Panc1 (cell line): ENCODE measurements around the gene MAML3.

ENCODE experiments used
- SIN3A ChIP-seq: IDR thresholded peaks from 2 replicates; pipeline ENCODE4 v1.6.1; 2012; ENCODE audit warnings: low read depth, mild to moderate bottlenecking, low read length, moderate library complexity, borderline replicate concordance; ENCODE audit not compliant: insufficient read depth
- TF ChIP-seq, protein P1 (sequence below): fragments of 450-650 bp; IDR thresholded peaks from 2 replicates; pipeline ENCODE4 v1.5.1; 2017; ENCODE audit warnings: mild to moderate bottlenecking

DNA sequence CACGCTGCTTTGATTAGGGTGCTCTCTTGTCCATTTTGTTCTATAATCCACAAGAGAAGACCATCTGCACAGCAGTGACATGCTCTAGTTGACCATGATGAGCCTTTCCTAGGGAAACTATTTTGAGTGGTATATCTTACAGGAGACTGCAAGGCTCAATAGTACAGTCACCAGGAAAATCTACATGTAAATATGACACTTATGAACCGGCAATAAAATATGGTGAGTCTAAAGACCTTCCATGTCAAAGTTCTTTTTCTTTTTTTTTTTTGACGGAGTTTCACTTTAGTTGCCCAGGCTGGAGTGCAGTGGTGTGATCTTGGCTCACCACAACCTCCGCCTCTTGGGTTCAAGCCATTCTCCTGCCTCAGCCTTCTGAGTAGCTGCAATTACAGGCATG, 384.6 kb downstream of the MAML3 start:
- TF ChIP-seq, protein P1, sequence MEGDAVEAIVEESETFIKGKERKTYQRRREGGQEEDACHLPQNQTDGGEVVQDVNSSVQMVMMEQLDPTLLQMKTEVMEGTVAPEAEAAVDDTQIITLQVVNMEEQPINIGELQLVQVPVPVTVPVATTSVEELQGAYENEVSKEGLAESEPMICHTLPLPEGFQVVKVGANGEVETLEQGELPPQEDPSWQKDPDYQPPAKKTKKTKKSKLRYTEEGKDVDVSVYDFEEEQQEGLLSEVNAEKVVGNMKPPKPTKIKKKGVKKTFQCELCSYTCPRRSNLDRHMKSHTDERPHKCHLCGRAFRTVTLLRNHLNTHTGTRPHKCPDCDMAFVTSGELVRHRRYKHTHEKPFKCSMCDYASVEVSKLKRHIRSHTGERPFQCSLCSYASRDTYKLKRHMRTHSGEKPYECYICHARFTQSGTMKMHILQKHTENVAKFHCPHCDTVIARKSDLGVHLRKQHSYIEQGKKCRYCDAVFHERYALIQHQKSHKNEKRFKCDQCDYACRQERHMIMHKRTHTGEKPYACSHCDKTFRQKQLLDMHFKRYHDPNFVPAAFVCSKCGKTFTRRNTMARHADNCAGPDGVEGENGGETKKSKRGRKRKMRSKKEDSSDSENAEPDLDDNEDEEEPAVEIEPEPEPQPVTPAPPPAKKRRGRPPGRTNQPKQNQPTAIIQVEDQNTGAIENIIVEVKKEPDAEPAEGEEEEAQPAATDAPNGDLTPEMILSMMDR: no peak
- TF ChIP-seq SIN3A: no peak
